BJ (cell line): ENCODE results near the gene HHIPL1. TPM values are rescaled to one million over a fixed set of nuclear protein-coding genes. Genes with fewer than 3 reads are reported as not detected.

Experiments used
- CTCF ChIA-PET: fragments of 350-600 bp; formaldehyde crosslinking; extraction: SDS; loops from one replicate; lab custom pipeline; 2021; ENCODE audit warnings: antibody characterized with exemption, inconsistent platforms; lab: Yijun Ruan, JAX
- POLR2A ChIA-PET: fragments of 300-600 bp; sonication (Branson Sonifier 250); formaldehyde crosslinking; extraction: SDS; loops from one replicate; lab custom pipeline; 2021; ENCODE audit warnings: antibody characterized with exemption; lab: Charles Lee
- DNase-seq: peaks from one replicate; pipeline ENCODE4 v3.0.0-alpha.2; 2011; ENCODE audit warnings: low read depth
- H3K27me3 ChIP-seq: 2 replicates; pipeline ENCODE4 v1.6.0; 2011; ENCODE audit warnings: low read length; ENCODE audit not compliant: control insufficient read depth, insufficient read depth
- H3K36me3 ChIP-seq: 2 replicates; pipeline ENCODE4 v1.5.1; 2011; ENCODE audit warnings: low read length; ENCODE audit not compliant: control insufficient read depth, insufficient read depth
- H3K4me3 ChIP-seq: 2 replicates; pipeline ENCODE4 v1.5.1; 2011; ENCODE audit warnings: low read depth, mild to moderate bottlenecking, control low read depth, low read length
- polyA plus RNA-seq: library from polyadenylated mRNA; depleted of rRNA; stranded (reverse); fragments of >200 nt; gene quantifications from 2 replicates; pipeline ENCODE4 v1.2.3, GENCODE V29; 2011
- TF ChIP-seq, protein P1 (sequence below): IDR thresholded peaks from 2 replicates; pipeline ENCODE4 v1.5.1; 2011; ENCODE audit warnings: low read depth, mild to moderate bottlenecking, control low read depth, inconsistent platforms, low read length, moderate library complexity; ENCODE audit not compliant: insufficient read depth

HHIPL1 gene
- polyA plus RNA-seq, 1 experiment: 2.5 TPM

DNA sequence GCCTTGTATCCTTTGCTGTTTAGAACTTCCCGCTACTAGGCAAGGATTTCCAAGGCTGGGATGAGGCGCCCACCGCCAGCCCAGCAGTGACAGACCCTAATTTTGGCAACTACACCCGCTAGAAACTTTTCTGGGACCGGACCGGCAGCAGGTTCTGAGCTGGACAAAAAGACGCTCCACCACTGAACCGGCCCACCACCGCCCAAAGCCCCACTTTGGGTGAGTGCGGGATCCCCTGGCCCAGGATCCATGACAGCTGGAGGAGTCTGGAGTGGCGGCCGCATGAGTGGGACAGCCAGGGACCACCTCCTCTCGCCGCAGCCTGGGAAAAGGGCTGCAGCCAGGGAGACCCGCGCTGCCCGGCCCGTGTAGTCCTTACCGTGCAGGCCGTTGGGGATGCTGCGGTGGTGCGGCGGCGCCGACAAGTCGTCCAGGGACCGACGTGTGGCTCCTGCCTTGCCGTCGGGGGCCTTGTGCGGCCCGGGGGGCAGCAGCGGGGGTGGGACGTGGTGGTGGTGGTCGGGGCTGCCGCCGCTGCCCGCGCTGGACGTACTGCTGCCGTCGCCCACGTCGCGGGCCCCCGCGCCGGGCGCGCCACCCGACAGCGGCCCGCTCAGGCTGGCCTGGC lies 42.0 kb upstream of the HHIPL1 start:
- POLR2A ChIA-PET: no interaction called here
- H3K27me3 ChIP-seq: no peaks in the 10 kb centered on the region
- H3K36me3 ChIP-seq: no peaks in the 10 kb centered on the region
- no peak for DNase-seq
- CTCF ChIA-PET: interaction anchor here (1.0 to 4.2 kb wide), 2 partner anchors 14 to 21 kb away, joined by 5 to 13 read pairs; no protein-coding TSS in a partner anchor
- TF ChIP-seq, protein P1, sequence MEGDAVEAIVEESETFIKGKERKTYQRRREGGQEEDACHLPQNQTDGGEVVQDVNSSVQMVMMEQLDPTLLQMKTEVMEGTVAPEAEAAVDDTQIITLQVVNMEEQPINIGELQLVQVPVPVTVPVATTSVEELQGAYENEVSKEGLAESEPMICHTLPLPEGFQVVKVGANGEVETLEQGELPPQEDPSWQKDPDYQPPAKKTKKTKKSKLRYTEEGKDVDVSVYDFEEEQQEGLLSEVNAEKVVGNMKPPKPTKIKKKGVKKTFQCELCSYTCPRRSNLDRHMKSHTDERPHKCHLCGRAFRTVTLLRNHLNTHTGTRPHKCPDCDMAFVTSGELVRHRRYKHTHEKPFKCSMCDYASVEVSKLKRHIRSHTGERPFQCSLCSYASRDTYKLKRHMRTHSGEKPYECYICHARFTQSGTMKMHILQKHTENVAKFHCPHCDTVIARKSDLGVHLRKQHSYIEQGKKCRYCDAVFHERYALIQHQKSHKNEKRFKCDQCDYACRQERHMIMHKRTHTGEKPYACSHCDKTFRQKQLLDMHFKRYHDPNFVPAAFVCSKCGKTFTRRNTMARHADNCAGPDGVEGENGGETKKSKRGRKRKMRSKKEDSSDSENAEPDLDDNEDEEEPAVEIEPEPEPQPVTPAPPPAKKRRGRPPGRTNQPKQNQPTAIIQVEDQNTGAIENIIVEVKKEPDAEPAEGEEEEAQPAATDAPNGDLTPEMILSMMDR: no peak
- peak overlapping the region; percentile 39 for H3K4me3 ChIP-seq

DNA sequence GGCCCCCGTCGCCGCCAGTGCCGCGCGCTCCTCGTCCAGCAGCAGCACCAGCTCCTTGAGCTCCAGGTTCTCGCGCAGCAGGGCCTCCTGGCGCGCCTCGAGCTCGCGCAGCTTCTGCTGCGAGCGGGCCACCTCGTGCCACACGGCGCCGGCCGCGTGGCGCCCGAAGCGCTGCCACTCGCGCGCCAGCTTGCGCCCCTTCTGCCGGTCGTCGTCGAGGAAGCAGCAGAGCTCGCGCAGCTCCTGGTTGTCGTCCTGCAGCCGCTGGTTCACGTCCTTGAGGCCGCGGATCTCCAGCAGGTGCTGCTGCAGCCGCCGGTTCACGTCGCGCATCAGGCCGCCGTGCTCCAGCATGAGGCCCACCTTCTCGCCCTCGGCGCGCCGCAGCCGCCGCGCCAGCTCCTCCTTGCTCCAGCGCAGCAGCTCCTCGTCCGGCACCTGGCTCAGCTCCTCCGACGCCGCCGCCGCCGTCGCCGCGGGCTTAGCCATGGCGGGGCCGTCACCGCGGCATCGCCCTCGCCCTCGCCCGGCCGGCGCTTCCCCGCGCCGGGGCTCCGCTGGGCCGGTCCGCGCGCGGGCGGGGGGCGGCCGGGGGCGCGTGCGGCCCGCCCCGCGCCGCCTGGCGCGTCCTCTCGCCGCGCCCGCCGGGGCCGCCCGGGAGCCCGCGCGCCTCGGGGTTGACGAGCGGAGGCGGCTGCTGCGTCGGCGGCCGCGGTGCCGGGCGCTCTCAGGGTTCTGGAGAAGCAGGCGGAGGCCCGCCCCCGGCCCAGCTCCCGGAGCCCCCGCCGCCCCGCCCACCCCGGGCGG lies 41.3 kb upstream of the HHIPL1 start, which contains the start of gene CCDC85C:
Gene CCDC85C (minus strand): TSS at position 737 of the 807 bp plus-strand sequence. CDS start 248 bp downstream, at position 489.
- TF ChIP-seq, protein P1: no peak
- ChIA-PET CTCF (interaction anchor here (1.0 to 4.2 kb wide), 4 partner anchors 14 to 79 kb away, joined by 5 to 13 read pairs (median 6); no protein-coding TSS in a partner anchor), POLR2A (no interaction called here)
- DNase-seq: no peak
- Histone ChIP-seq H3K36me3 (no peaks in the 10 kb centered on the region), H3K4me3 (peak within 1 kb of the TSS; percentile 77), H3K27me3 (no peaks in the 10 kb centered on the region)

DNA sequence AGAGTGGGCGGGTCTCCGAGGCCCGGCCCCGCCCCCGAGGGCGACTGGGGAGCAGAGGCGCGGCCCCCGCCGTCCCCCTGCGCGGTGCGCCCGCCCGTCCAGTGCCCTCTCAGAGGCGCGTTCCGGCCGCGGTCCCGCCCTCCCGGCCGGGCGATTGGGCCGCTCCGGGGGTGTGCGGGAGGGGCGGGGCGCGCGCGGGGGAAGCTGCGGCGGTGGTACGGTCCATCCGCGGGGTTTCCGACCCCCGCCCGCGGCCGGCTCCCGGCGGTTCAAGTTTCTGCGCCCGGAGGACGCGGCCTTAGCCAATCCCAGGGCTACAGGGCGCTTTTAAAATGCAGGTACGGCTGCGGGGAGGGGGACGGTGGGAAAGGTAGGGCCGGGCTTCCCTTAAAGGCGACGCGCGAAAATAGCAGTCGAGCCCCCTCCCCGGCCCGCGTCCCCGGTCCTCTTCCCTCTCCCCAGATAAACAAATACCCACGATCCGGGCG lies 40.6 kb upstream of the HHIPL1 start:
- Histone ChIP-seq H3K36me3 (no peaks in the 10 kb centered on the region), H3K27me3 (no peaks in the 10 kb centered on the region), H3K4me3 (peak overlapping the region; percentile 77)
- ChIA-PET CTCF (interaction anchor here (0.7 to 4.2 kb wide), 6 partner anchors 9 to 80 kb away, joined by 3 to 13 read pairs (median 4); no protein-coding TSS in a partner anchor), POLR2A (no interaction called here)
- DNase-seq: peak; percentile 43
- TF ChIP-seq, protein P1: no peak

DNA sequence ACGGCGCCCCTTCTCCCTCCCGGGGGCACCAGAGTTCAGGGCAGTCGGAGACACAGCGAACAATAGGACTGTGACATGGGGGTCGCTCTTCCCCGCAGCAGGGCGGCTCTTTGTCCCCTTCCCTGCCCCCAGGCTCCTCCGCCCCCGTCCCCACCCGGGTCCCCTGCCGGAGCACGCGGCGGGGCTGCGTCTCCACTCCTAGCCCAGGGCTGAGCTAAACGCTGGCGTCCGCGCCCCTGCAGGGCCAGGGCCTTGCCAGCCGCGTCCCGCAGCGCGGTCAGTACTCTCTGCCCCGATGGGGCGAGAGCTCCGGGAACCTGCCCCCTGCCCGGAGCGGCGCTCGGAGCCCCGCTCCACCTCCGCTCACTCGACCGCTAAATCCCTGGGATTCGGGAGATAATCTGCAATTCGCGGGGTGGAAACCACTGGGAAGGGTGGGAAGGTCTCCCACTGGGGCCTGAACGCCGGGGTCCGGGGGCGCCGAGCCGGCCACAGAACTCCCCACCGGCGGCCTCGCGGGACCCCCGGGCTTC lies 40.1 kb upstream of the HHIPL1 start:
- no peak for DNase-seq
- TF ChIP-seq, protein P1: no peak
- Histone ChIP-seq H3K4me3 (peak overlapping the region; percentile 77), H3K36me3 (no peaks in the 10 kb centered on the region), H3K27me3 (no peaks in the 10 kb centered on the region)
- POLR2A ChIA-PET: no interaction called here
- CTCF ChIA-PET: interaction anchor here (0.7 to 4.2 kb wide), 10 partner anchors 10 to 81 kb away, joined by 3 to 13 read pairs (median 4); no protein-coding TSS in a partner anchor
